HG03520 (cell line): ENCODE data around the gene ZSCAN23.
"Not testable (repeated sequence)": the region's sequence is repeated elsewhere in the genome, so short reads cannot be mapped to it uniquely, and the experiment has no call there.

Experiments used
- ATAC-seq: cut with Tn5 transposase; IDR thresholded peaks from one replicate; pipeline ENCODE4 v1.9.1; 2021; ENCODE audit warnings: mild to moderate bottlenecking, moderate library complexity; ENCODE audit not compliant: unreplicated experiment

Gene ZSCAN23

DNA sequence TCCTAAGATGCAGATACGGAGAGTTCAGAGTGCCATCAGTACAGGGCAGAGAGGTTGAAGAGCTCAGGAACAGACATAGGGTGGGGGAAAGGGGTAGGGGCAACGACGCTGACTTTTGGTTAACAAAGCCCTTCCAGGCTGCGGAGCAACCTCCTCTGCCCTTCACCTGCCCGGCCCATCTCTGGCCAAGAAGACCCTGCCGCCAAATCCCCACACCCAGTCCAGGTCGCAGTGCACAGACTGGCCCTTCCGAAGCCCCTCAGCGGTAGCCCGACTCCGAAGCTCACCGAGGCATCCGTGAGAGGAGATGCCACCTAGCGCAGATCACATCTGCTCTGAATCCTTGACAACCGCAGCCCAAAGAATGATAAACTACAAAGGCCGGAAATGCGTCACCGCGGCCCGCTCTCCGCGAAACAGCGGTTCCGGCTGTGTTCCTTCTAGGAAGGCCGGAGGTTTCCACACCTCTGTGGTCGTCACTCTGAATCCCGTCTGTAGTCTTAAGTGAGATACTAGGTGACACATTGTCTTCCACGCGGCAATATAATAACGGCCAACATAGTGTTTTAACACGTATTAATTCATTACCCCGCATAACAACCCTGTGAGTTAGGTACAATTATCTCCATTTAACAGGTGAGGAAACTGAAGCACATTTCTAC, at the start of gene ZSCAN23:
ZSCAN23 (minus strand) TSS at position 380 of the 662 bp plus-strand sequence. CDS start 7,225 bp downstream, outside the sequence.
- ATAC-seq, result peak; percentile 85

- ATAC-seq, result no peak
Observed at GRCh38 chr6:28491984-28492317, 48.7 kb upstream of the ZSCAN23 start.

- no peak for ATAC-seq
Observed at GRCh38 chr6:28490205-28490890, 47.1 kb upstream of the ZSCAN23 start.

GRCh38 chr6:28489366-28490204, 46.3 kb upstream of the ZSCAN23 start:
- ATAC-seq, result peak; percentile 77

- no peak for ATAC-seq
Observed at GRCh38 chr6:28488916-28489365, 45.6 kb upstream of the ZSCAN23 start.

DNA sequence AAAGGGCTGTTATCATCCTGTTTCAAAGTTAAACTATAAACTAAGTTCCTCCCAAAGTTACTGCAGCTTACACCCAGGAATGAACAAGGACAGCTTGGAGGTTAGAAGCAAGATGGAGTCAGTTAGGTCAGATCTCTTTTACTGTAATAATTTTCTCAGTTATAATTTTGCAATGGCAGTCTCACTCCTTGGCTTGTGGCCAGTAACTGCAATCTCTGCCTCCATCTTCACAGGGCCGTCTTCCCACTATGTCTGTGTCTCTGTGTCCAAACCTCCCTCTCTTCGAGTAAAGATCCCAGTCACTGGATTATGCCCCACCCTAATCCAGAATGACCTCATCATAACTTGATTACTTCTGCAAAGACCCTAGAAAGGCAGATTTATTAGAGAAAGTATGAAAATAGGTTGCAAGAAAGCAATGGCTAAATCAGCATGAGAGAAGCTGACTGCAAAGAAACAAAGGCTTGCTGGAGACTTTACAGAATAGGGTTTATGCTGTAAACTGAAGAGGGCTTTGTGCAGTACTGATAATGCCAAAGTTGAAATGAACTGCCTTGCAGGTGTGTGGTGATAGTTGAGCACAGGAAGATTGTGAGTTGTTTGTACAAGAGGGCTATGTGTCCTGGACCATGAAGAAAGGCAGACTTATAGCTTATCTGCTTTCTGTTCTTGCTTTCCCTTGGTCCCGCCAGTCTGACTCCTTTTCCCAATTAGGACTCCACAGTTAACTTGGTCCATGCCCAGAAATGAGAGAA, 43.9 kb upstream of the ZSCAN23 start:
- no peak for ATAC-seq

DNA sequence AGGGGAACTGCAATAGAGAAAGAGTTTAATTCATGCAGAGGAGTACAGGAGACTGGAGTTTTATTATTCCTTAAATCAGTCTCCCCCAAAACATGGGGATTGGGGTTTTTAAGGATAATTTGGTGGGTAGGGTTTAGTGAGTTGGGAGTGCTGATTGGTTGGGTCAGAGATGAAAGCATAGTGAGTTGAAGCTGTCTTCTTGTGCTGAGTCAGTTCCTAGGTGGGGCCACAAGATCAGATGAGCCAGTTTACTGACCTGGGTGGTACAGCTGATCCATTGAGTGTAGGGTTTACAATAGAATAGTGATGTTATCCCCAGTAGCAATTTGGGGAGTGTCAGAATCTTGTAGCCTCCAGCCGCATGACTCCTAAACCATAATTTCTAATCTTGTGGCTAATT, 43.2 kb upstream of the ZSCAN23 start:
- ATAC-seq, result no peak

GRCh38 chr6:28485482-28485881, 42.2 kb upstream of the ZSCAN23 start:
- ATAC-seq, result no peak

DNA sequence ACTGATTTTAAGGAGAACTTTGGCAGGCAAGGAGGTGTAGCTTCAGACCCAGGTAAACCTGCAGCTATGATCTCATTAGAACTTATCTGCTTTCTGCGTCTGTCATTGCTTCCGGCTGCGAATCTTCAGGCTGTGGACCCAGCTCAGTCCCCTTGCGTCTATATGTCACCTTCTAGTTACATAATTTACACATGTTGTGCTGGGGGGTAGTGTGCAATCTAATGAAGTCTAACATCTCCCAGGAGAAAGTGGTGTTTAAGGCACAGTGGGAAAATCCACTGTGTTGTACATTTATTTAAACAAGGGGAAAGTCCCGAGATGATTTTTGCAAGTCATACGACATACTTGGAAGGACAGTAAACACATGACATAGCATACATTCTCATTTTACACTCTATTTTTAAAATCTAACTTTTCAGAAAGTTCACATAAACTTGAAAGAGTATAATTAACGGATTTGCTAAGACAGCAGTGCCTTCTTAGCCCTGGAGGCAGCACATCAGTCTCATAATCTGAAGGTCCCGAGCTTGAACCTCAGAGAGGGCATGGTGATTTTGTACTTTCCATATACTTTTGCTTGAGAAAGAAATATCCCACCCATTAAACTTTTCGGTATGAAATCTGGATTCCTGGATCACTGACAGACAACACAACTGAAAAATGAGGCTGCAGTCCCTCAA, 37.1 kb upstream of the ZSCAN23 start:
- ATAC-seq, result no peak

- ATAC-seq, result no peak
Observed at GRCh38 chr6:28478518-28478917, 35.2 kb upstream of the ZSCAN23 start.

GRCh38 chr6:28474441-28475219, 31.3 kb upstream of the ZSCAN23 start:
- no peak for ATAC-seq

DNA sequence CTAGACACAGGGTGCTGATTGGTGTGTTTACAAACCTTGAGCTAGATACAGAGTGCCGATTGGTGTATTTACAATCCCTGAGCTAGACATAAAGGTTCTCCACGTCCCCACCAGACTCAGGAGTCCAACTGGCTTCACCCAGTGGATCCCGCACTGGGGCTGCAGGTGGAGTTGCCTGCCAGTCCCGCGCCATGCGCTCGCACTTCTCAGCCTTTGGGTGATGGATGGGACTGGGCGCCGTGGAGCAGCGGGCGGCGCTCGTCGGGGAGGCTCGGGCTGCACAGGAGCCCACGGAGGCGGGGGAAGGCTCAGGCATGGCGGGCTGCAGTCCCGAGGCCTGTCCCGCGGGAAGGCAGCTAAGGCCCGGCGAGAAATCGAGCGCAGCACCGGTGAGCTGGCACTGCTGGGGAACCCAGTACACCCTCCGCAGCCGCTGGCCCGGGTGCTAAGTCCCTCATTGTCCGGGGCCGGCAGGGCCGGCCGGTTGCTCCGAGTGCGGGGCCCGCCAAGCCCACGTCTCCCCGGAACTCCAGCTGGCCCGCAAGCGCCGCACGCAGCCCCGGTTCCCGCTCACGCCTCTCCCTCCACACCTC, 26.0 kb upstream of the ZSCAN23 start:
- ATAC-seq, result not testable (repeated sequence)

- ATAC-seq, result no peak
Observed at GRCh38 chr6:28468056-28468455, 24.8 kb upstream of the ZSCAN23 start.

DNA sequence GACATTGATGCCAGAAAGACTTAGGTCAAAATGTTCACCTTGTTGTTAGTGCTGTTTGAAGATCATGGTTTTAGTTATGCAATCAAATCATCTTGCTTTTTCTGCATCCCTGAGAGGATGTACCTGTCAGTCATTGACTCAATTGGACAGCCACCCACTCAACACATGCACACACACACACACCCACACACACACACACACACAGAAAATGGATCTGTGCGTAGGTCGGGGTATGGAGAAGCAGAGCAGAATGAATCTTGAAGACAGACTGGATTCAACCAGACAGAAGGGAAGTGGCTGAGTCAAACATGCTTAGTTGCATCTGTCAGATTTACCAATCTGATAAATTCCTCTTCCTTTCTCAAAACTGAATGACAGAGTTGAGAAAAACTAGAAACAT, 19.1 kb upstream of the ZSCAN23 start:
- ATAC-seq, result no peak

GRCh38 chr6:28458568-28458967, 15.3 kb upstream of the ZSCAN23 start:
- no peak for ATAC-seq

DNA sequence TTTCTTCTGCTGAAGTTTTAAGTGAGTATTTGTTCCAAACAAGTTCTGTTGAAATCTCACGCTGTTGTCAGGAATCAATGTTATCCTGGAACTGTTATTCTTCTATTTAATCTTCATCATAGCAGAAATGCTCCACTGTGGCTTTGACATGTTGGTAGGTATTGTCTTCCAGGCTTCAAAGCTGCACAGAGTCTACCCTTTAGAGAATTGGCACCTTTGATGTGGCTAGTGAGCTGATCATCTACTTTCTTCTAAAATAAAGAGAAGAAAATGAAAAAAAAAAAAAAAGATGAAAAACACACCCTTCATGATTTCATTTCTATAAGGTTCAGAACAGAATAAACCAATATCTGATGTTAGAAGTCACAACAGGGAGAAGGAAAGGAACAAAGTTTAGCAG, 5.8 kb upstream of the ZSCAN23 start:
- ATAC-seq, result no peak

GRCh38 chr6:28447512-28447906, 4.2 kb upstream of the ZSCAN23 start:
- not testable (repeated sequence) for ATAC-seq

DNA sequence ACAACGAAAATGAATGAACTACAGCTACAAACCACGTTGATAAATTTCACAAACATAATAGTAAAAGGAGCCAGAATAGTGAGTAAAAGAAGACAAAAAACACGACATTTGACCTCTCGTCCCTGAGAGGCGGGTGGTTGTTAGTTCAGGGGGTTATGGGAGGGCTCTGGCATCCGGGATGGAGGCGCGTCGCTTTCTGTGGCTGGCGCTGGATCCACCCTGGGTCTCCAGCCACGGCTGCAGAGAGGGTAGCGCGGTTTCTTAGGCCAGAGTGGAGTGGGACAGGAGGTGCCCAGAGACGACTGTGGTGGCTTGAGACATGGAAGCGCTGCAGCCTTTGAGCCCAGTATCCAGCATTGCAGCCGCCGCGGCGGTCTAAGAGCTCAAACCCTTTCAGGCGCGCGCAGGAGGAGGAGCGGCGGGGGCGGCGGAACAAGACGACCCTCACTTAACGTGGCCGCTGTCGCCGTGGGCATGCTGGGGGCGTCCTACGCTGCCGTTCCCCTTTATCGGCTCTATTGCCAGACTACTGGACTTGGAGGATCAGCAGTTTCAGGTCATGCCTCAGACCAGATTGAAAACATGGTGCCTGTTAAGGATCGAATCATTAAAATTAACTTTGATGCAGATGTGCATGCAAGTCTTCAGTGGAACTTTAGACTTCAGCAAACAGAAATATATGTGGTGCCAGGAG, 3.7 kb upstream of the ZSCAN23 start:
- no peak for ATAC-seq

- ATAC-seq, result not testable (repeated sequence)
Observed at GRCh38 chr6:28444759-28445158, 1.5 kb upstream of the ZSCAN23 start.
